C1 segment of cervical spinal cord (tissue), 14 donors: ENCODE data around the gene CLEC14A.

ENCODE experiments used
- DNase-seq, 14 donors: peaks; one replicate each; lab custom pipeline; 2025; lab: John Stamatoyannopoulos, UW

CLEC14A gene

DNA sequence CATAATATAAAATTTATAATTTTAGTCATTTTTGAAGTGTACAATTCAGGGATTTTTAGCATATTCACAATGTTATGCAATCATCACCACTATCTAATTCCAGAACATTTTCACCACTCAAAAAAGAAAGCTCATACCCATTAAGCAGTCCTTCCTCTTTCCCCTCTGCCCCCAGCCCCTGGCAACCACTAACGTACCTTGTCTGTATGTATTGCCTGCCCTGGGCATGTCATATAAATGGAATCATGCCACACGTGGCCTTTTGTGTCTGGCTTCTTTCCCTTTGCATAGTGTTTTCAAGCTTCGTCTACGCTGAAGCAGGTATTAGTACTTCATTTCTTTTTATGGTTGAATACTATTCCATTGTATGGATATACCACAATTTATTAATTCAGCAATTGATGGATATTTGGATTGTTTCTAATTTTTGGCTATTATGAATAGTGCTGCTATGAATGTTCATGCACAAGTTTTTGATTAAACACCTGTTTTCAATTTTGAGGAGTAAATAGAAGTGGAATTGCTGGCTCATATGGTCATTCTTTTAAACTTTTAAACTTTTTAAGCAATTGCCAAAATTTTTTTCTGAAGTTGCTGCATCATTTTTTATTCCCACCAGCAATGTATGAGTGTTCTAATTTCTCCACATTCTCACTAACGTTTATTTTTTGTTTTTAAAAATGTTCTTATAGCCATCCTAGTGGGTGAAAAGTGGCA, 49.8 kb downstream of the CLEC14A start:
- no peak for DNase-seq

DNA sequence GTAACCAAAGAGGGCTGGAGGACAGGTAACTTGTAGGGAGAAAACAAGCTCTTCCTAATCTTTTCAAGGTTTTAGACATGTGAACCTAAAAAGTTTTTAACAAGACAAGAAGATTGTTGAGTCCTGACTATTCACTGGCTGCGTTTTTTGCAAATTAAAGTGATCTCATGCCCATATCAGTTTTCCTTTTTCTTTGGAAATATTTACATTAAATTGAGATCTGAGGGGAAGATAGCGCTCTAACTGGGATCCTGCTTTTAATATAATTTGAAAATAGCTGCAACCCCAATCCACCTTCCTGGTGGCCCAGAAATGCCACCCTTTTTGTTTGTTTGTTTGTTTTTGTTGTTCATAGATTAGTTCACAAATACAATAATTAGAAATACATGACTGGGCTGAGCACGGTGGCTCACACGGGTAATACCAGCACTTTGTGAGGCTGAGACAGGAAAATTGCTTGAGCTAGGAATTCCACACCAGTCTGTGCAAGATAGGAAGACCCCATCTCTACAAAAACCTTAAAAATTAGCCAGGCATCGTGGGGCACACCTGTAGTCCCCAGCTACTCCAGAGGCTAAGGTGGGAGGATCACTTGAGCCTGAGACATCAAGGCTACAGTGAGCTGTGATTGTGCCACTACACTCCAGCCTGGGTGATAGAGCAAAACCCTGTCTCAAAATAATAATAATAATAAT, 50.6 kb downstream of the CLEC14A start:
- DNase-seq, result no peak

DNA sequence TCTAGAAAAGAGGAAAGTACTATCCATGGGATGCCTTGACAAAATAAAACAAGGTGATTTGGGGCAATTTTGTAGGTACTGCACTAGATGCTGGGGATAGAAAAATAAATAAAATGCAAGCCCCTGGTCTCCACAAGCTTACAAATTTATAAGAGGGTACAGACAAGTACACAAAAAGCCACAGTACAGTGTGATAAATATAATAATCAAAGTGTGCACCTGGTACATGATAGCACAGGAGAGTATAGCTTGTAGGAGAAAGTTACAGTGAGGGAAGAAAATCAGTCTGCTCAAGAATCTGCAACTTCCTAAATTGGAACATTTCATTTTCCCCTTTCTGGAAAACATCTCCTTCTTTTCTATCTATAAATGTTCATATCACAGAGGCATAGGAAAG, 51.2 kb downstream of the CLEC14A start:
- DNase-seq, result no peak
